Umbilical cord (tissue), 2 donors: ENCODE results near the gene GATAD2A. TPM values are rescaled to one million over a fixed set of nuclear protein-coding genes. Genes with fewer than 3 reads are reported as not detected.

Experiments used
- DNase-seq: peaks from one replicate; pipeline ENCODE4 v3.0.0-alpha.2; 2015; ENCODE audit warnings: low spot score
- total RNA-seq: library from RNA; depleted of rRNA; stranded (reverse); fragments of >200 nt; gene quantifications from one replicate; pipeline ENCODE4 v1.2.3, GENCODE V29; 2014; ENCODE audit warnings: low replicate concordance; ENCODE audit not compliant: insufficient read depth

Gene GATAD2A
- total RNA-seq, 1 donor from 2014 or later = 10.4 TPM

GRCh38 chr19:19421299-19421696 lies 15.8 kb downstream of the GATAD2A start:
- DNase-seq = no peak

GRCh38 chr19:19422156-19422555 lies 16.7 kb downstream of the GATAD2A start:
- no peak for DNase-seq

- DNase-seq = no peak
These were observed 17.8 kb downstream of the GATAD2A start for GRCh38 chr19:19423322-19423721.

GRCh38 chr19:19425170-19425875 lies 19.8 kb downstream of the GATAD2A start:
- no peak for DNase-seq

GRCh38 chr19:19426216-19426615 lies 20.7 kb downstream of the GATAD2A start:
- DNase-seq = no peak

GRCh38 chr19:19426799-19427198 lies 21.3 kb downstream of the GATAD2A start:
- no peak for DNase-seq

GRCh38 chr19:19427302-19427701 lies 21.8 kb downstream of the GATAD2A start:
- DNase-seq = no peak

GRCh38 chr19:19427944-19428343 lies 22.5 kb downstream of the GATAD2A start:
- no peak for DNase-seq

- no peak for DNase-seq
These were observed 23.3 kb downstream of the GATAD2A start for GRCh38 chr19:19428746-19429145.

- DNase-seq = no peak
These were observed 23.9 kb downstream of the GATAD2A start for GRCh38 chr19:19429361-19429760.

GRCh38 chr19:19432732-19433131 lies 27.3 kb downstream of the GATAD2A start:
- no peak for DNase-seq

- no peak for DNase-seq
These were observed 28.3 kb downstream of the GATAD2A start for GRCh38 chr19:19433666-19434213.

GRCh38 chr19:19434483-19435045 lies 29.1 kb downstream of the GATAD2A start:
- no peak for DNase-seq

- DNase-seq = no peak
These were observed 30.7 kb downstream of the GATAD2A start for GRCh38 chr19:19436137-19436691.

GRCh38 chr19:19438366-19439175 lies 33.1 kb downstream of the GATAD2A start:
- DNase-seq = no peak

- DNase-seq = no peak
These were observed 33.7 kb downstream of the GATAD2A start for GRCh38 chr19:19439176-19439482.

GRCh38 chr19:19443283-19443682 lies 37.8 kb downstream of the GATAD2A start:
- DNase-seq = no peak

GRCh38 chr19:19443902-19444680 lies 38.6 kb downstream of the GATAD2A start:
- no peak for DNase-seq

GRCh38 chr19:19444681-19445155 lies 39.2 kb downstream of the GATAD2A start:
- DNase-seq = peak; percentile 18

- no peak for DNase-seq
These were observed 39.8 kb downstream of the GATAD2A start for GRCh38 chr19:19445288-19445687.

GRCh38 chr19:19445911-19446361 lies 40.5 kb downstream of the GATAD2A start:
- no peak for DNase-seq
